K562 (cell line): ENCODE results near the gene SH3BP5. TPM values are rescaled to one million over a fixed set of nuclear protein-coding genes. Genes with fewer than 3 reads are reported as not detected.

Experiments used
- C11orf30 ChIP-seq: fragments of 450-650 bp; IDR thresholded peaks from 2 replicates; pipeline ENCODE4 v1.6.1; 2016; ENCODE audit warnings: low read depth, mild to moderate bottlenecking
- CHCHD3 ChIP-seq: fragments of 250-450 bp; sonication (Bioruptor Pico); IDR thresholded peaks from 2 replicates; pipeline ENCODE4 v2.1.2; 2022; ENCODE audit warnings: mild to moderate bottlenecking
- JUN ChIP-seq, 2 experiments: sonication (generic) in 1 of 2; formaldehyde crosslinking in 1 of 2; IDR thresholded peaks; 2 replicates each; pipeline versions ENCODE4 v1.6.1 to v1.8.0; 2012 to 2022; ENCODE audit warnings: borderline replicate concordance in 2 of 2, mild to moderate bottlenecking in 2 of 2, improper control_type of control experiment in 1 of 2, low read depth in 1 of 2, low read length in 1 of 2, missing genetic modification reagents in 1 of 2
- KAT2B ChIP-seq: IDR thresholded peaks from one replicate; pipeline ENCODE4 v1.6.1; 2012; ENCODE audit warnings: low read depth, mild to moderate bottlenecking, control low read depth, inconsistent platforms, low read length, moderate library complexity
- NR2C1 ChIP-seq, 2 experiments: fragments of 450-650 bp; IDR thresholded peaks; 2 replicates each; pipeline ENCODE4 v1.6.1; 2017; ENCODE audit warnings: mild to moderate bottlenecking in 2 of 2, antibody characterized with exemption in 1 of 2, inconsistent platforms in 1 of 2, missing compliant biosample characterization in 1 of 2, missing genetic modification characterization in 1 of 2
- PHF8 ChIP-seq: fragments of 200-600 bp; sonication (generic); IDR thresholded peaks from 2 replicates; pipeline ENCODE4 v1.6.1; 2012; ENCODE audit warnings: mixed run types, mild to moderate bottlenecking, inconsistent platforms, low read length, moderate library complexity, borderline replicate concordance
- PRMT5 ChIP-seq: sonication (generic); formaldehyde crosslinking; IDR thresholded peaks from 2 replicates; pipeline ENCODE4 v1.5.0; 2020; ENCODE audit warnings: missing genetic modification reagents
- TRIM28 ChIP-seq: fragments of 450-650 bp; IDR thresholded peaks from 2 replicates; pipeline ENCODE4 v1.6.1; 2017
- U2AF1 ChIP-seq: fragments of 200-400 bp; formaldehyde crosslinking; optimal IDR thresholded peaks from 2 replicates; pipeline ENCODE3; 2017; ENCODE audit warnings: mild to moderate bottlenecking, low read depth, low read length, moderate library complexity
- U2AF2 ChIP-seq: fragments of 200-400 bp; formaldehyde crosslinking; optimal IDR thresholded peaks from 2 replicates; pipeline ENCODE3; 2017; ENCODE audit warnings: low read depth, mild to moderate bottlenecking, low read length
- ZNF282 ChIP-seq: sonication (generic); formaldehyde crosslinking; IDR thresholded peaks from 2 replicates; pipeline ENCODE4 v1.8.1; 2023; ENCODE audit warnings: missing genetic modification reagents
- ZNF57 ChIP-seq: fragments of 450-650 bp; formaldehyde crosslinking; IDR thresholded peaks from 2 replicates; pipeline ENCODE4 v1.4.0; 2020; ENCODE audit warnings: mild to moderate bottlenecking, moderate library complexity
- polyA plus RNA-seq, 8 experiments: library from polyadenylated mRNA; depleted of rRNA in 4 of 8; stranded (reverse) in 5 of 8; unstranded in 3 of 8; fragments of >200 nt; fragmentation: Nextera tagmentation in 2 of 8; fragmentation: Illumina TruSeq in 1 of 8; extraction: Ambion mirVana in 2 of 8; extraction: Trizol in 1 of 8; gene quantifications; 2 replicates each; pipeline versions ENCODE4 v1.2.1 to v1.2.3, GENCODE V29; 2011 to 2014; ENCODE audit warnings: inconsistent platforms in 1 of 8, missing spikeins in 1 of 8
- total RNA-seq, 7 experiments: library from RNA; depleted of rRNA in 6 of 7; stranded (reverse); fragments of >200 nt in 6 of 7; fragmentation: Illumina TruSeq in 2 of 7; extraction: Trizol in 2 of 7; gene quantifications; 2 replicates each; pipeline versions ENCODE4 v1.2.1 to v1.2.3, GENCODE V29; 2011 to 2021; ENCODE audit warnings: low replicate concordance in 1 of 7
- TF ChIP-seq, protein P1 (sequence below): fragments of 200-800 bp; sonication (Bioruptor generic); IDR thresholded peaks from 2 replicates; pipeline ENCODE4 v1.6.1; 2016; ENCODE audit warnings: missing genetic modification characterization, missing compliant biosample characterization
- TF ChIP-seq, protein P2 (sequence below): sonication (generic); formaldehyde crosslinking; IDR thresholded peaks from 2 replicates; pipeline ENCODE4 v1.8.1; 2023; ENCODE audit warnings: mild to moderate bottlenecking, missing genetic modification reagents
- TF ChIP-seq, protein P3 (sequence below): fragments of 250-450 bp; sonication (Bioruptor Pico); IDR thresholded peaks from 2 replicates; pipeline ENCODE4 v1.8.0; 2021; ENCODE audit warnings: borderline replicate concordance, mild to moderate bottlenecking, moderate library complexity; ENCODE audit not compliant: poor library complexity, severe bottlenecking
- TF ChIP-seq, protein P4 (sequence below): fragments of 250-450 bp; sonication (Bioruptor Pico); IDR thresholded peaks from 2 replicates; pipeline ENCODE4 v1.9.0; 2021; ENCODE audit warnings: mild to moderate bottlenecking, inconsistent platforms

SH3BP5 gene
- total and polyA plus RNA-seq, 9 of the 15 experiments (the other 6 are each of a cell fraction or from before 2014, with no cell fraction given) = 2.9 to 29.0 (median 14.9) TPM

DNA sequence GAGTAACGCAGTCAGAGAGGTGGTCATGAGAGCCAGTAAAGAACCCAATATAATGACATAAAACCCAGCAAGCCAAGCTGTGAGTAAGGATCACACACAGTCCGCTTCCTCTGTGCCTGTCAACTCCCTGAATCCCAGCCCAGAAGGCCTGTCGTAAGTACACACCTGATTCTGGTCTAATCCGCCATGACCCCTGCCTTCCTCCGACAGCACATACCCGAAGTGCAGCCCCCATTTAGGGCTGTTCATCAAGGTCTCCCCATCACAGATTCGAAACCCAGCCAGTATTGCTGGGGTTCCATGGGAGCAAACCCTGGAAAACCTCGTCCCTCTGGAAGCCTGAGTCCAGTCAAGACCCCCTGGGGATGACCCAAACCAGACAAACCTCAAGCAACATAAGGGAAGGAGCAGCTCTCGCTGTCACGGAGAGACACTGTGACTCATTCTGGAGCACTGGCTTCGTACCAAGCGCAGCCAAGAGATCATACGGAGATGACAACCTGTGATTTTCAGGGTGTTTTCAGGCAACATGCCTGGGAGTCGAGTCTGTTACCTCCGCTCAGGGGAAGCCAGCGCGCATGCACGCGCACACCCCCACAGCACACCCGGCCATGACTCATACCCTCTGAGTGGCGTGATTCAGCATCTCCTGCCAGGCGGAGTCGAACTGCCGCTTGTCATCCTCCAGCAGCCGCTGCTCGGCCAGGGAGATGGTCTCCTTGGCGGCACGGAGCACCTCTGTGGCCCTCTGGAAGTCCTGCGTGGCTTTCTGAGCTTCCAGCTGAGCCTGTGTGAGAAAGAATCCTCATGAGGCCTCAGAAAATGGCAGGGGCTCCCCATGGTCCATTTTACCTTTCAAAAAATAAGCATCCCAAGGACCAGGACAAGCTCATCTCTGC lies 63.0 kb downstream of the SH3BP5 start (continued):
- TF ChIP-seq, protein P1, sequence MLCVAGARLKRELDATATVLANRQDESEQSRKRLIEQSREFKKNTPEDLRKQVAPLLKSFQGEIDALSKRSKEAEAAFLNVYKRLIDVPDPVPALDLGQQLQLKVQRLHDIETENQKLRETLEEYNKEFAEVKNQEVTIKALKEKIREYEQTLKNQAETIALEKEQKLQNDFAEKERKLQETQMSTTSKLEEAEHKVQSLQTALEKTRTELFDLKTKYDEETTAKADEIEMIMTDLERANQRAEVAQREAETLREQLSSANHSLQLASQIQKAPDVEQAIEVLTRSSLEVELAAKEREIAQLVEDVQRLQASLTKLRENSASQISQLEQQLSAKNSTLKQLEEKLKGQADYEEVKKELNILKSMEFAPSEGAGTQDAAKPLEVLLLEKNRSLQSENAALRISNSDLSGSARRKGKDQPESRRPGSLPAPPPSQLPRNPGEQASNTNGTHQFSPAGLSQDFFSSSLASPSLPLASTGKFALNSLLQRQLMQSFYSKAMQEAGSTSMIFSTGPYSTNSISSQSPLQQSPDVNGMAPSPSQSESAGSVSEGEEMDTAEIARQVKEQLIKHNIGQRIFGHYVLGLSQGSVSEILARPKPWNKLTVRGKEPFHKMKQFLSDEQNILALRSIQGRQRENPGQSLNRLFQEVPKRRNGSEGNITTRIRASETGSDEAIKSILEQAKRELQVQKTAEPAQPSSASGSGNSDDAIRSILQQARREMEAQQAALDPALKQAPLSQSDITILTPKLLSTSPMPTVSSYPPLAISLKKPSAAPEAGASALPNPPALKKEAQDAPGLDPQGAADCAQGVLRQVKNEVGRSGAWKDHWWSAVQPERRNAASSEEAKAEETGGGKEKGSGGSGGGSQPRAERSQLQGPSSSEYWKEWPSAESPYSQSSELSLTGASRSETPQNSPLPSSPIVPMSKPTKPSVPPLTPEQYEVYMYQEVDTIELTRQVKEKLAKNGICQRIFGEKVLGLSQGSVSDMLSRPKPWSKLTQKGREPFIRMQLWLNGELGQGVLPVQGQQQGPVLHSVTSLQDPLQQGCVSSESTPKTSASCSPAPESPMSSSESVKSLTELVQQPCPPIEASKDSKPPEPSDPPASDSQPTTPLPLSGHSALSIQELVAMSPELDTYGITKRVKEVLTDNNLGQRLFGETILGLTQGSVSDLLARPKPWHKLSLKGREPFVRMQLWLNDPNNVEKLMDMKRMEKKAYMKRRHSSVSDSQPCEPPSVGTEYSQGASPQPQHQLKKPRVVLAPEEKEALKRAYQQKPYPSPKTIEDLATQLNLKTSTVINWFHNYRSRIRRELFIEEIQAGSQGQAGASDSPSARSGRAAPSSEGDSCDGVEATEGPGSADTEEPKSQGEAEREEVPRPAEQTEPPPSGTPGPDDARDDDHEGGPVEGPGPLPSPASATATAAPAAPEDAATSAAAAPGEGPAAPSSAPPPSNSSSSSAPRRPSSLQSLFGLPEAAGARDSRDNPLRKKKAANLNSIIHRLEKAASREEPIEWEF (CRISPR knock-in tag) = no peak
- peak; percentile 99 for TF ChIP-seq C11orf30
- no peak for TF ChIP-seq U2AF2
- peak; percentile 99 for TF ChIP-seq JUN (IDR thresholded peaks at IDR 0.05; ENCODE audit: borderline replicate concordance, low read depth, low read length)
- TF ChIP-seq JUN (CRISPR knock-in tag; IDR thresholded peaks at IDR 0.05; ENCODE audit: borderline replicate concordance) = peak; percentile 98
- no peak for TF ChIP-seq NR2C1 (IDR thresholded peaks at IDR 0.05)
- TF ChIP-seq NR2C1 (tag; IDR thresholded peaks at IDR 0.05) = no peak; the same call in 1 of the 2 replicates
- TF ChIP-seq, protein P2, sequence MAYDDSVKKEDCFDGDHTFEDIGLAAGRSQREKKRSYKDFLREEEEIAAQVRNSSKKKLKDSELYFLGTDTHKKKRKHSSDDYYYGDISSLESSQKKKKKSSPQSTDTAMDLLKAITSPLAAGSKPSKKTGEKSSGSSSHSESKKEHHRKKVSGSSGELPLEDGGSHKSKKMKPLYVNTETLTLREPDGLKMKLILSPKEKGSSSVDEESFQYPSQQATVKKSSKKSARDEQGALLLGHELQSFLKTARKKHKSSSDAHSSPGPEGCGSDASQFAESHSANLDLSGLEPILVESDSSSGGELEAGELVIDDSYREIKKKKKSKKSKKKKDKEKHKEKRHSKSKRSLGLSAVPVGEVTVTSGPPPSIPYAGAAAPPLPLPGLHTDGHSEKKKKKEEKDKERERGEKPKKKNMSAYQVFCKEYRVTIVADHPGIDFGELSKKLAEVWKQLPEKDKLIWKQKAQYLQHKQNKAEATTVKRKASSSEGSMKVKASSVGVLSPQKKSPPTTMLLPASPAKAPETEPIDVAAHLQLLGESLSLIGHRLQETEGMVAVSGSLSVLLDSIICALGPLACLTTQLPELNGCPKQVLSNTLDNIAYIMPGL = no peak
- TF ChIP-seq PRMT5 (CRISPR knock-in tag) = no peak
- TF ChIP-seq, protein P3, sequence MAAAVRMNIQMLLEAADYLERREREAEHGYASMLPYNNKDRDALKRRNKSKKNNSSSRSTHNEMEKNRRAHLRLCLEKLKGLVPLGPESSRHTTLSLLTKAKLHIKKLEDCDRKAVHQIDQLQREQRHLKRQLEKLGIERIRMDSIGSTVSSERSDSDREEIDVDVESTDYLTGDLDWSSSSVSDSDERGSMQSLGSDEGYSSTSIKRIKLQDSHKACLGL (CRISPR knock-in tag) = no peak
- peak; percentile 53; the same call in 1 of the 2 replicates for TF ChIP-seq PHF8
- TF ChIP-seq, protein P4, sequence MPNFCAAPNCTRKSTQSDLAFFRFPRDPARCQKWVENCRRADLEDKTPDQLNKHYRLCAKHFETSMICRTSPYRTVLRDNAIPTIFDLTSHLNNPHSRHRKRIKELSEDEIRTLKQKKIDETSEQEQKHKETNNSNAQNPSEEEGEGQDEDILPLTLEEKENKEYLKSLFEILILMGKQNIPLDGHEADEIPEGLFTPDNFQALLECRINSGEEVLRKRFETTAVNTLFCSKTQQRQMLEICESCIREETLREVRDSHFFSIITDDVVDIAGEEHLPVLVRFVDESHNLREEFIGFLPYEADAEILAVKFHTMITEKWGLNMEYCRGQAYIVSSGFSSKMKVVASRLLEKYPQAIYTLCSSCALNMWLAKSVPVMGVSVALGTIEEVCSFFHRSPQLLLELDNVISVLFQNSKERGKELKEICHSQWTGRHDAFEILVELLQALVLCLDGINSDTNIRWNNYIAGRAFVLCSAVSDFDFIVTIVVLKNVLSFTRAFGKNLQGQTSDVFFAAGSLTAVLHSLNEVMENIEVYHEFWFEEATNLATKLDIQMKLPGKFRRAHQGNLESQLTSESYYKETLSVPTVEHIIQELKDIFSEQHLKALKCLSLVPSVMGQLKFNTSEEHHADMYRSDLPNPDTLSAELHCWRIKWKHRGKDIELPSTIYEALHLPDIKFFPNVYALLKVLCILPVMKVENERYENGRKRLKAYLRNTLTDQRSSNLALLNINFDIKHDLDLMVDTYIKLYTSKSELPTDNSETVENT (CRISPR knock-in tag) = peak; percentile 66; the same call in 1 of the 2 replicates
- no peak for TF ChIP-seq CHCHD3 (CRISPR knock-in tag)
- TF ChIP-seq TRIM28 = 0 out of 2 replicates have a peak, but pooled peaks have one; percentile 27
- TF ChIP-seq ZNF57 (CRISPR knock-in tag) = no peak
- TF ChIP-seq ZNF282 (CRISPR knock-in tag) = no peak
- TF ChIP-seq KAT2B = no peak
- no peak for TF ChIP-seq U2AF1
